Muscle layer of duodenum (tissue), 2 donors: ENCODE results near the gene FREY1.

Source experiments
- H3K27ac ChIP-seq: one replicate; pipeline ENCODE4 v1.7.0; 2013; ENCODE audit warnings: mild to moderate bottlenecking, low read length
- H3K27me3 ChIP-seq: one replicate; pipeline ENCODE4 v1.7.0; 2013; ENCODE audit warnings: low read depth, mild to moderate bottlenecking, control low read depth, low read length
- H3K36me3 ChIP-seq, 2 donors: one replicate each; pipeline ENCODE4 v1.7.0; 2013; ENCODE audit warnings: low read length in 2 of 2, control low read depth in 1 of 2, mild to moderate bottlenecking in 1 of 2; ENCODE audit not compliant: insufficient read depth in 2 of 2, control insufficient read depth in 1 of 2
- H3K4me1 ChIP-seq, 2 donors: one replicate each; pipeline ENCODE4 v1.7.0; 2013; ENCODE audit warnings: low read length in 2 of 2, mild to moderate bottlenecking in 2 of 2, control low read depth in 1 of 2, moderate library complexity in 1 of 2; ENCODE audit not compliant: insufficient read depth in 2 of 2, control insufficient read depth in 1 of 2
- H3K4me3 ChIP-seq, 2 donors: one replicate each; pipeline ENCODE4 v1.7.0; 2013; ENCODE audit warnings: low read length in 2 of 2, low read depth in 1 of 2, mild to moderate bottlenecking in 1 of 2
- H3K9me3 ChIP-seq, 2 donors: one replicate each; pipeline ENCODE4 v1.7.0; 2013; ENCODE audit warnings: low read length in 2 of 2, control low read depth in 1 of 2, mild to moderate bottlenecking in 1 of 2; ENCODE audit not compliant: control insufficient read depth in 1 of 2
- donor health status: healthy.

FREY1 gene

GRCh38 chr11:45906965-45907611 is at the start of gene FREY1:
Gene FREY1 (minus strand): TSS chr11:45907271. CDS start chr11:45907245, 26 bp downstream.
- no peaks in the 10 kb centered on the region for H3K27me3 ChIP-seq
- H3K4me1 ChIP-seq: no peaks in the 10 kb centered on the region
- peaks cover 0 to 39% of the 10 kb centered on the region in 2 donors for H3K36me3 ChIP-seq
- no peak within 1 kb of the TSS for H3K4me3 ChIP-seq
- no peak within 1 kb of the TSS for H3K27ac ChIP-seq
- H3K9me3 ChIP-seq: no peaks in the 10 kb centered on the region

DNA sequence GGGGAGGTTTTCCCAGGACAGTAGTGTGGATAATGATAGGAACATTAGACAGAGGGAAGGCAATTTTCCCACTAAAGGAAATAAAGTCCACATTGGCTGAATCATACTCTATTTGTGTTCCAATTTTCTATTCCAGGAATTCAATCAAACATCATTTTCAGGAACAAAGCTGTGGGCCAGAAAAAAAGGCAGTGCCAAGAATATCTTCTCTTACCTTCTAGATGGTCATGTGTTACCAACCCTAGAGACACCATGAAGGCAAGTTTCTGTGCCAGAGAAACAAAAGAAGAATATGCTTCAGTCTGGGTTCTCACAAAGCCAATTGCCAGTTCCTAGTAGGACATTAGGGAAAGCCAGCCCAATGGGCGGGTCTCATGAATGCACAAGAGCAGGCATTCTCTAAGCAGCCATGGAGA is 42.9 kb upstream of the FREY1 start:
- H3K4me3 ChIP-seq: no peak overlapping the region
- H3K4me1 ChIP-seq: peaks cover 0 to 4% of the 10 kb centered on the region in 2 donors
- H3K27me3 ChIP-seq: no peaks in the 10 kb centered on the region
- H3K36me3 ChIP-seq: peaks cover 42 to 68% of the 10 kb centered on the region in 2 donors
- H3K9me3 ChIP-seq: no peaks in the 10 kb centered on the region
- H3K27ac ChIP-seq: no peak overlapping the region

DNA sequence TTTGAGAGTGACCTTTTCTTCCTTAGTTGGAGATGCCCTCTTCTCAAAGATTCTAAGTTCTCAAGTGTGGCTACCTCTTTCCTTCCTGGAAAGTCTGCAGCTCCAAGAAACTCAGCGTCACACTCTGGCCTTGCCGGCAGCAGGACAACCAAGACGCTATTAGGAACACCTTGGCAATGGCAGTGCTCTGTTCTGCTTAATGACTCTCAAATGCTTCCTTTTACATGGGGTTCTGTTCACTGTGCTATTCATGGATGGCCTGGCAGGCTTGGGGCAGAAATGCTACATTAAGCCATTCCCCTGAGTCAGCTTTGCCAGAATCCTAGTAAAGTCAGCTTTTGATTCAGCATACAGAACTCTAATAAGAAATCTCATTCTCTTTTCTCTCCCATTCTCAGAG is 41.3 kb upstream of the FREY1 start:
- Histone ChIP-seq H3K27ac (no peak overlapping the region), H3K36me3 (peaks cover 41 to 70% of the 10 kb centered on the region in 2 donors), H3K9me3 (no peaks in the 10 kb centered on the region), H3K4me3 (no peak overlapping the region), H3K27me3 (no peaks in the 10 kb centered on the region), H3K4me1 (peaks cover 0 to 4% of the 10 kb centered on the region in 2 donors)

- Histone ChIP-seq H3K9me3 (no peaks in the 10 kb centered on the region), H3K4me3 (no peak overlapping the region), H3K27me3 (no peaks in the 10 kb centered on the region), H3K4me1 (peaks cover 0 to 4% of the 10 kb centered on the region in 2 donors), H3K36me3 (peaks cover 37 to 67% of the 10 kb centered on the region in 2 donors), H3K27ac (no peak overlapping the region)
These were observed 40.8 kb upstream of the FREY1 start for GRCh38 chr11:45947885-45948284.

GRCh38 chr11:45945397-45945999 is 38.4 kb upstream of the FREY1 start:
- Histone ChIP-seq H3K36me3 (peaks cover 43 to 63% of the 10 kb centered on the region in 2 donors), H3K27me3 (no peaks in the 10 kb centered on the region), H3K9me3 (no peaks in the 10 kb centered on the region), H3K27ac (no peak overlapping the region), H3K4me1 (peaks cover 0 to 4% of the 10 kb centered on the region in 2 donors), H3K4me3 (no peak overlapping the region)

GRCh38 chr11:45942381-45942780 is 35.3 kb upstream of the FREY1 start:
- Histone ChIP-seq H3K4me3 (no peak overlapping the region), H3K27ac (no peak overlapping the region), H3K27me3 (no peaks in the 10 kb centered on the region), H3K36me3 (peaks cover 20 to 50% of the 10 kb centered on the region in 2 donors), H3K4me1 (peaks cover 0 to 4% of the 10 kb centered on the region in 2 donors), H3K9me3 (no peaks in the 10 kb centered on the region)

- Histone ChIP-seq H3K27ac (no peak overlapping the region), H3K27me3 (no peaks in the 10 kb centered on the region), H3K4me1 (peaks cover 0 to 4% of the 10 kb centered on the region in 2 donors), H3K4me3 (no peak overlapping the region), H3K36me3 (peaks cover 16 to 51% of the 10 kb centered on the region in 2 donors), H3K9me3 (no peaks in the 10 kb centered on the region)
These were observed 34.2 kb upstream of the FREY1 start for GRCh38 chr11:45941285-45941684.

GRCh38 chr11:45939836-45940235 is 32.8 kb upstream of the FREY1 start:
- no peak overlapping the region for H3K4me3 ChIP-seq
- H3K36me3 ChIP-seq: peaks cover 18 to 54% of the 10 kb centered on the region in 2 donors
- no peak overlapping the region for H3K27ac ChIP-seq
- H3K27me3 ChIP-seq: no peaks in the 10 kb centered on the region
- H3K9me3 ChIP-seq: no peaks in the 10 kb centered on the region
- H3K4me1 ChIP-seq: no peaks in the 10 kb centered on the region

DNA sequence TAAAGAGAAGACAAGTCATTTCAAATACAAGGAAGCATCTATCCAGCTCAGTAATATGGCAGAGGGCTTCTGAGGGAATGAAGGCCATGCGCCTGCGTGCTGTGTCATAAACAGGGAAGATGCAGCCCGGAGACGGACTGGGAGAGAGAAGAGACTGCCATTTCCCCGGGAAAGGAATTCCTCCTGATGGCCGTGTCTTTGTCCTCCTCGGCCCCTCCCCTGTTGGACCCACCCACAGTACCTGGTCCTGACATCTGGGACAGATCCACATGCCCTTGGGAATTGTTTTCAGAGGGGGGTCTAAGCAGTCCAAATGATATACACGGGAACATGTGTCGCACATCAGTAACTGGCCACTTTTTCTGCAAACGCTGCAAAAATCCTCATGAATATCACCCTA is 30.8 kb upstream of the FREY1 start:
- Histone ChIP-seq H3K4me3 (no peak overlapping the region), H3K27me3 (no peaks in the 10 kb centered on the region), H3K4me1 (peaks cover 0 to 11% of the 10 kb centered on the region in 2 donors), H3K27ac (no peak overlapping the region), H3K9me3 (no peaks in the 10 kb centered on the region), H3K36me3 (peaks cover 33 to 66% of the 10 kb centered on the region in 2 donors)

- no peak overlapping the region for H3K27ac ChIP-seq
- H3K4me3 ChIP-seq: no peak overlapping the region
- no peaks in the 10 kb centered on the region for H3K27me3 ChIP-seq
- H3K36me3 ChIP-seq: peaks cover 34 to 68% of the 10 kb centered on the region in 2 donors
- no peaks in the 10 kb centered on the region for H3K9me3 ChIP-seq
- peaks cover 0 to 11% of the 10 kb centered on the region in 2 donors for H3K4me1 ChIP-seq
These were observed 29.5 kb upstream of the FREY1 start for GRCh38 chr11:45936511-45937054.

- Histone ChIP-seq H3K4me1 (peaks cover 0 to 11% of the 10 kb centered on the region in 2 donors), H3K36me3 (peaks cover 35 to 67% of the 10 kb centered on the region in 2 donors), H3K9me3 (no peaks in the 10 kb centered on the region), H3K4me3 (no peak overlapping the region), H3K27ac (no peak overlapping the region), H3K27me3 (no peaks in the 10 kb centered on the region)
These were observed 28.4 kb upstream of the FREY1 start for GRCh38 chr11:45935349-45936064.
